ENCODE results near the gene CCDC9.
"Not testable (repeated sequence)": the region's sequence is repeated elsewhere in the genome, so short reads cannot be mapped to it uniquely, and the experiment has no call there.

The CCDC9 gene

DNA sequence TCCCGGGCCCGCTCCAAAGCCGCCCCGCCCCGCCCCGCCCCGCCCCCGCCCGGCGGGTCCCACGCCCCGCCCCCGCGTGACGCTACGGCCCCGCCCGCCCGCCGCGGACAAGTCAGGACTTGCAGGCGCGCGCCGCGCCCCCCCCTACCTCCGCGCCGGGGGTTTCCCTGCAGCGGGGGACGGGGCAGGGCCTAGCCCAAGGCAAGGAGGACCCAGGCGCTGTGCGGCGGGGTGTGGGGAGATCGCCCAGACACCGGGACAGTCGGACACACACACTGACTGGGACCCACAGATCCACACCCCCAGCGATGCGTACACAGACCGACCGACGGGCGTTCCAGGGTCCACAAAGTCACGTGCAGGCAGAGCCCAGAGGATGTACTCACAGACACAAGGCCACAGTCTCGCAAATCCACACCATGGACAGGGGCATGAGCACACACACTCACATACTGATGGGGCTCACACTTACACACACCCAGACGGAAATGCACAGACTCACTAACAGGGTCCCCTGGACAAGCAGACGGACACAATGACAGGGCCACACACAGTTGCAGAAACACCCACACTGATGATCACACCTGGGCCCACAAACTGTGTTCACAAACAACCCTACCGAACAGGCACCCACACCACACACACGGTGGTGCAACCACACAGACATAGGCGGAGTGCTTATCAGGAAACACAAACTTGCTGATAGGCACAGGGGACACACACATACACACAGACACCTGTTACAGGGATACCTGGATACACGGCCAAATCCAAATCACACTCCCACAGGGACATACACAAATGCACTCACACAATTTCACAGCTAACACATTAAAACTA is 24.9 kb upstream of the CCDC9 start:
- in situ Hi-C loops (cut with MboI; ENCODE audit: low sequenced_read_pairs) = no loop called here

DNA sequence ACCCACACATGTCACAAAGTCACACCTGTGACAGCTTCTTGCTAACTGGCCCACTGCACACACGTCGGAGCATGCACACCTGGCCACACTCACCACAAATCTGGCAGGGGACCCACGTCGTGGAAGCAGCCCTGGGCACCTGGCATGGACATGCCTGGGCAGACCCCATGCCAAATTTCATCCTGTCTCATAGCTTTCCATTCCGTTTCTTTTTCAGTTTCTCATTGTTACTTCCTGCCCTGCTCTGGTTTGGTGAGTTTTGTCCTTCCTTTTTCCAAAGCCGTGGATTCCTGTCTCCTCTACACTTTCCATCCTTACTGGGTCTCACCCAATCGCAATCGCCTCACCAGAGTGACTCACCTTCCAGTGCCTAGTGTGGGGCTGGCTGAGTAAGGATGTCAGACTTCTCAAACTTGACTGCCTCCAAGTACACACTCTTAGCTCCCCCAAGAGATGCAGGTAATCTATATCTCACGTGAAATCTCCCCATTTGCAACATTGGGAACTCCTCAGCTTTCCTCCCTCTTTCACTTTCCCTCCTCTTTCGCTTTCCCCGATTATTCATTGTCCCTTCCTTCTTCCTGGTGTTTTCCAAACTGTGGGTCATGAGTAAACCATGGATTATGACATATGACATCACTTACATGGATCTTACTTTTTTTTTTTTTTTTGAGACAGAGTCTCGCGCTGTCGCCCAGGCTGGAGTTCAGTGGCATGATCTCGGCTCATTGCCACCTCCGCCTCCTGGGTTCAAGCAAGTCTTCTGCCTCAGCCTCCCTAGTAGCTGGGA is 23.7 kb upstream of the CCDC9 start:
- in situ Hi-C loops (cut with MboI; ENCODE audit: low sequenced_read_pairs) = no loop called here

DNA sequence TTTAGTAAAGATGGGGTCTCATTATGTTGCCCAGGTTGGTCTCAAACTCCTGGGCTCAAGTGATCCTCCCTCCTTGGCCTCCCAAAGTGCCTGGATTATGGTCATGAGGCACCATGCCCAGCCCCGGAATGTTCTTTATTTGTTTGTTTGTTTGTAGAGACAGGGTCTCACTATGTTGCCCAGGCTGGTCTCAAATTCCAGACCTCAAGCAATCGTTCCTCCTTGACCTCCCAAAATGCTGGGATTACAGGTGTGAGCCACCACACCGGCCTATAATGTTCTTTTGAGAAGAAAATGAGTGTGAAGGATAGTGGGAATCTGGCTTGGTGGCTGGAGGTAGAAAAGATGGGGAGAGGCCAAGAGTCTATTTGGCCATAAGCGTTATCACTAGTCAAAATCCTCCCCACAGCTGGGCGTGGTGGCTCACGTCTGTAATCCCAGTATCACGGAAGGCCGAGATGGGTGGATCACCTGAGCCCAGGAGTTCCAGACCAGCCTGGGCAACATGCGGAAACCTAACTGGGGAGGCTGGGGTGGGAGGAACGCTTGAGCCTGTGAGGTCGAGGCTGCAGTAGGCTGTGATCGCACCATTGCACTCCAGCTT is 20.2 kb upstream of the CCDC9 start:
- in situ Hi-C loops (cut with MboI; ENCODE audit: low sequenced_read_pairs) = no loop called here

DNA sequence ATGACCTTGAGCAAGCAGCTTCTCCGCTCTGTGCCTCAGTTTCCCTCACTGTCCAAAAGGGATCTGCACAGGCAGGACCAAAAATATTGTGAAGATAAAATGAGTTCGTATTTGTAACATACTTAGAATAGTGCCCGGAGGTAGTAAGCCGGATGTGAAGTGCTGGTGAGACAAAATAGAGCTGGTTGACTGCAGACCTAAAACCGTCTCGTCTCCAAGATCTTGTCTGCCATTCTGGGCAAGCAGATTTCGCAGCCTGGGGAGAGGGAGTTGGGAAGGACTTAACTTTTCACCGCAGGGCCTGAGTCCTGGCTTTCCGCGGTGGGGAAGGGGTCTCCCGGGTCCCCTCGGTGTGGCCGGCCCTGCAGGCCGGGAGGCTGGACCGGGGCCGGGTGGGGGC is 17.2 kb upstream of the CCDC9 start:
- in situ Hi-C loops (cut with MboI; ENCODE audit: low sequenced_read_pairs) = no loop called here

DNA sequence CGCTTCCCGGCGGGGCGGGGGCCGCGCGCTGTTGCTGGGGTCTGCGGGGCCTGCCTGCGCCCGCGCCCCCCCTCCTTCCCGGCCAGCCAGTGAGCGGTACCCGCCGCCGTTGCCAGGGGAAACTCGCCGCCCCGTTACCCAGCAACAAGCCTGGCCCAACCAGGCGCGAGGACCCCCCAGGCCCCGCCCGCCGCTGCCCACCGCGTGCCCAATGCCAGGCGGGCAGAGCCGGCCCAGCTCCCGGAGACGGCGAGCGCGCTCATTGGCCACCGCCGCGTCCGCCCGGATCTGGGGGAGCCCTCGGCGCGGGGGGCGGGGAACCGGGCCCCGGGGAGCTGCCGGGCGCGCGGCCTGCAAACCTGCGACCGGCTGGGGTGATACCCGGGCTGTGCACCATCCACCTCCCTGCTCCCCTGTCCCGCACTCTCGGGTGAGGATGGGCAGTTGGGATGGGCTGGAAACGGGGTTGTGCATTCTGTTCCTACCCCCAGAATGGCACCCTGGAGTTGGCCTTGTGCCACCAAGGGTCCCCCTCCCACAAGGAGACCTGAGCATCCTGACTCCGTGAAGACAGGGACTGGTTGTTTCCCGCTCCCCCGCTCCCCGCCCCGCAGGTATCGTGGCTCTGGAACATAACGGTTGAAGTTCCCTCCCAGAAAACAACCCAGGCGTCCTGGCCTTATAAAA is 16.6 kb upstream of the CCDC9 start:
- in situ Hi-C loops (cut with MboI; ENCODE audit: low sequenced_read_pairs) = no loop called here

DNA sequence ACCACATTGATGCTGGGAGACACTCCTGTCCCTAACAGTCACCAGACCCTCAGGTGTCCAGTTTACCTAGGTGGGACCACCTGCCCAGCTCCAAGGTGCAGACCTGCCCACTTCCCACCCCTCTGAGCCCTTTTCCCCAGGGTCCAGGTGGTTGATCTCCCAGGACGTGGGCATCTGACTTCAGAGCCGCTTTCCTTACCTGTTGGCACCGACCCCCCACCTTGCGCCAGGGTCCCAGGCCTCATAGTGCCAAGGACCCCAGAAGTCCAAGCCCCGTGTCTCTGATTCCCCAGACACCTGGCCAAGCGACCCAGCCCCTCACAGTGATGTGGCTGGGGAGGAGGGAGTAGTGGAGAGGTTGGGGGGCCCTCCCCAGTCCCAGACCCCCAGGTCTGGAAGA is 15.8 kb upstream of the CCDC9 start:
- in situ Hi-C loops (cut with MboI; ENCODE audit: low sequenced_read_pairs) = no loop called here

DNA sequence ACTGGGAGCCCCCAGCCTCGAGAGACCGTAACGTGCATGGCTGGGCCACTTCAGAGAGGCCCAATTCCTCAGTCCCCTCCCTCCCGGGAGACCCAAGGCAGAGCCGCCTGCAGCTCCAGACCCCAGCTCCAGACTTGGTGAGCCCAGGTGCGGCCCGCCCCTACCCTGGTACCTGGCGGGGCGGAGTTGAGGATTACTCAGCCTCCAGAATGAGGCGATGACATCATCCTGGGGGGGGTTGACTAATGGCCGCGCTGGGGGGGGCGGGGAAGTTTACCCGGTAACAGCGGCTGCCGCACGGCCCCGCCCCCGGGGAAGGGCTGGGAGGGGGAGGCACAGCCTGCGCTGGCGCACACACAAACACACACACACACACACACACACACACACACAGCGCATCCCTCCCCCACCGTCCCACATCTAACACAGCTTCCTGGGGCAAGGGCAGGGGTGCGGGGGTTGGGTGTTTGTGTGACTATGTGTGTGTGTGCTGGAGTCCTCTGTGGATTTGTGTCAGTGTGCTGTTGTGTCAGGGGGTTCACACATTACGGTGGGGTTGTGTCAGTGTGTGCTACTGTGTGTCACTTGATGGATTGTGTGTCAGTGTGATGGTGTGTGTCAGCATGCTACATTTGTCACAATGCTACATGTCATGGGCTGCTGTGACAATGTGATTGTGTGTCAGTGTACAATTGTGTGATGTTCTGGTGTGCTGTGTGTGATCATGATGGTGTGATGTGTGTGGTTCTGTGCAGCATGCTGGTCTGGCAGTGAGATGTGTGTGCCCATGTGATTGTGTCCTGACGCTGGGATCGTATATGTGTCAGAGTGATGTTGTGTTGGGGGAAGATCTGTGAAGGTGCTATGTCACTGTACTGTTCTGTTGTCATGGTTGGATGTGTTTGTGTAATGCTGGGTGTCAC is 15.1 kb upstream of the CCDC9 start:
- in situ Hi-C loops (cut with MboI; ENCODE audit: low sequenced_read_pairs) = no loop called here

DNA sequence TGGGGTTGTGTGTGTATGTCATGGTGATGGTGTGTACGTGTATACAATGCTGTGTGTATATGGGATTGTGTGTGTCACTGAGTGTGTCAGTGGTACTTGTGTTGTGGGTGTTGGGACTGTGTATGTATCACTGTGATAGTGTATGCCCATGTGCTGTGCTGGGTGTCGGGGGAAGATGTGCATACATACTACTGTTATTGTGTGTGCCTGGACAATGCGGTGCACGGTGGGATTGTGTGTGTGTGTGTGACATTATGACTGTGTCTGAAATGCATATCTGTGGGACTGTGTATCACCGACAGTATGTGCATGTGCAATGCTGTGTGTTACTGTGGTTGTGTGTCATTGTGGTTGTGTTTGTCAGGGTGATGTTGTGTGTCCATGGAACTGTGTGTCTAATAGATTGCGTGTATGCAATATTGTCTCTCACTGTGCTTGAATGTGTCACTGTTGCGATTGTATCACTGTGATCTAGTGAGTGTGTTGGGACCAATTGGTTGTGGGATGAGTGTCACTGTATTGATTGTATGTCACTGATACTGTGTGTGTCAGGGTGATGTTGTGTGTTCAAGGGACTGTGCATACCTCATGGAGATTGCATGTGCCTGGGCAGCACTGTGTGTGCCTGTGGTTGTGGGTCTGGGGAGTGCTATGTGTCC is 14.3 kb upstream of the CCDC9 start:
- in situ Hi-C loops (cut with MboI; ENCODE audit: low sequenced_read_pairs) = no loop called here

DNA sequence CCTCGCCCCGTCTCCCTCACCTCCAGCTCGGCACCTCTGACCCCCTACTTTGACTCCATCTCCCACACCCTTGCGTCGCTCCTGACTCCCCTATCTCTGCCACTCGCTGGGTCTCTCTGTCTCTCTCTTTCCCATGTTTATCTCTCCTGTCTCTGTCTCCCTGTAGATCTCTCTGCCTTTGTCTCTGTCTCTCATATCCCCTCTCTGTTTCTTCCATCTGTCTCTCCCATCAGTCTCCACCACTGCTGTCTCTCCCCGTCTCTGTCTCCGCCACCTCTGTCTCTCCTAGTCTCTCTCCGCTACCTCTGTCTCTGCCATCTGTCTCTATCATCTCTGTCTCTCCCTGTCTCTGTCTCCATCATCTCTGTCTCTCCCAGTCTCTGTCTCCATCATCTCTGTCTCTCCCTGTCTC is 13.0 kb upstream of the CCDC9 start:
- in situ Hi-C loops (cut with MboI; ENCODE audit: low sequenced_read_pairs) = no loop called here

DNA sequence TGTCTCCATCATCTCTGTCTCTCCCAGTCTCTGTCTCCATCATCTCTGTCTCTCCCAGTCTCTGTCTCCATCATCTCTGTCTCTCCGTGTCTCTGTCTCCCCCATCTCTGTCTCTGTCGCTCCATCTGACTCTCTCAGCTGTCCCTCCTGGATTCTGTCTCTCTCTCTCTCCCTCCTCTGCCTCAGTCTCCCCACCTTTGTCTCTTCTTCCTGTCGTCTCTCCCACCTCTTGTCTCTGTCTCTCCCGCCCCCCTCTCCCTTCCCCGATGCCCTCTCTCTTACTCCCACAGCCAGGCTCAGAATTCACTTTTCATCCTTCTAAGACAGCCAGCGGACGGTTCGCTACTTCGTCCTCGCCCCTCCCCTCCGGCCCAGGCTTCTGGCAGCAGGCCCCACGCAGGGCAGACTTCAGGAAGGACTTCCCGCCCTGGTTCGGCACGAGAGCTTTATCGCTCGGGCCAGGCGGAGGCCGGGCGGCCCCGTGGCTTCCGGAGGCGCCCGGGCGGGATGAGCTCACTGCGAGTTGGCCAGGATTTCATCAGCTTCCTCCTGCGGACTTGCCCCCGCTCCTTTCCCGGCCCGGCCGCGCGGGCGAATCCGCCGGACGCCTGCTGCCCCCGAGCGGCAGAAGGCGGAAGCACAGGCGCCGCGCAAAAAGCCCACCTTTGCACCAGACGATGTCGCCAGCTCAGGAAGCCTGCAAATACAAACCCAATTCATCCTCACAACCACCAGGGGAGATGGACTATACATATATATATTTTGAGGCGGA is 12.4 kb upstream of the CCDC9 start:
- in situ Hi-C loops (cut with MboI; ENCODE audit: low sequenced_read_pairs) = no loop called here

DNA sequence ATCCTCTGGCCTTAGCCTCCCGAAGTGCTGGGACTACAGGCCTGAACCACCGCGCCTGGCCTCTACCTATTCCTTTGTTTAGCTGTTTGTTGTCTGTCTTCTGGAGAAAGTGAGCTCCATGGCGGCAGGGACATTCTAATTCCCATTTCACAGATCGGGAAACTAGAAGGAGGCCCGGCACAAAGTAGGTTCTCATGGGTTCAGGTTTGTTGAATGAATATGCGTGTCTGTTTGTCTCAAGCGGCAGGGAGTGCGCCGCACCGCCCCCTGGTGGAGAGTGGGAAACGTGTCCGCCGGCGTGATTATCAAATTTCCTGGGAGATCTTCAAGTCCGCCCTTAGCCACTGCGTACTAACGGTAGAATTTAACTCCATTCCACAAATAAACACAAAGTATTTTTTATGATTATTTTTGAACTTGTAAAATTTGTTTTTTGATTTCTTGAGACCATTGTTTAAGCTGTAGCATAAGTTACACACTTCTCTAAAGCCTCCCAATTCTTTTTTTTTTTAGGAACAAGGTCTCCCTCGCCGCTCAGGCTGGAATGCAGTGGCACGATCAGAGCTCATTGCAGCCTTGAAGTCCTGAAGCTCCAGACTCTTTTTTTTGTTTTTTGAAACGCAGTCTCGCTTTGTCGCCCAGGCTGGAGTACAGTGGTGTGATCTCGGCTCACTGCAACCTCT is 8.9 kb upstream of the CCDC9 start:
- in situ Hi-C loops (cut with MboI; ENCODE audit: low sequenced_read_pairs) = no loop called here

DNA sequence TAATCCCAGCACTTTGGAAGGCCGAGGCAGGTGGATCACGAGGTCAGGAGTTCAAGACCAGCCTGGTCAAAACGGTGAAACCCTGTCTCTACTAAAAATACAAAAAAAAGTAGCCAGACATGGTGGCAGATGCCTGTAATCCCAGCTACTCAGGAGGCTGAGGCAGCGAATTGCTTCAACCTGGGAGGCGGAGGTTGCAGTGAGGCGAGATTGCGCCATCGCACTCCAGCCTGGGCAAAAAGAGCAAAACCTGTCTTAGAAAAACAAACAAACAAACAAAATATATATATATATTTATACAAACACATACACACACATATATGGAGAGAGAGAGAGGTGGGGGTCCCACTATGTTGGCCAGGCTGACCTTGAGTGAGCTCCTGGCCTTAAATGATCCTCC is 3.3 kb upstream of the CCDC9 start:
- in situ Hi-C loops (cut with MboI; ENCODE audit: low sequenced_read_pairs) = not testable (repeated sequence)

DNA sequence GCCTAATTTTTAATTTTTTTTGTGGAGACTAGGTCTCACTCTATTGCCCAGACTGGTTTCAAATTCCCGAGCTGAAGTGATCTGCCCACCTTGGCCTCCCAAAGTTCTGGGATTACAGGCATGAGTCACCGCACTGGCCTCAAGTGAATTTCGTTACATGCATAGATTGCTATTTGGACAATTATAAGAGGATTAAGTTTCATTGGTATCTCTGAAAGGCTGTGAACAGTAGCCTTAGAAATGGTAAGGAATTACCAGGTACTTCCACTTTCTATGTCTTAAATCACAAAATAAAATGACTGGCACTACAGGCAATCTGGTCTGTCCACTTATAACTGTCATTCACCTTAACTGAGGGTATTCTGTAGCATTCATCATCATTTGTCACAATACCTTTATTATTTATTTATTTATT is 2.9 kb upstream of the CCDC9 start:
- in situ Hi-C loops (cut with MboI; ENCODE audit: low sequenced_read_pairs) = no loop called here

DNA sequence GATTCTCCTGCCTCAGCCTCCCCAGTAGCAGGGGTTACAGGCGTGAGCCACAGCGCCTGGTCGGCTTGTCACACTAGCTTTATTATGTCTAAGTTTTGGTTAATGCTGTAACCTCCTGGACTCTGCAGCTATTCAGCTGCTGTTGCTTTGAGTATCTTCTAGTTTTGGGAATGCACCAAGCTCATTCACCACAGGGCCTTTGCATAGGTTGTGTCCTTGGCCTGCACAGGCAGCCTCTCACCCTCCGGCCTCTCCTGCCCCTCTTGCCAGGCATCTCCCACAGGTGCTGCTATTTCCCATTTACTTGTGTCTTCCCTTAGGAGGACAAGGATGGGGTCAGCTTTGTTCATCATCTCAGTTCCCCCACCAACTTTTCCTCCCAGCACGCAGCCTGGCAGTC is 2.4 kb upstream of the CCDC9 start:
- in situ Hi-C loops (cut with MboI; ENCODE audit: low sequenced_read_pairs) = no loop called here

DNA sequence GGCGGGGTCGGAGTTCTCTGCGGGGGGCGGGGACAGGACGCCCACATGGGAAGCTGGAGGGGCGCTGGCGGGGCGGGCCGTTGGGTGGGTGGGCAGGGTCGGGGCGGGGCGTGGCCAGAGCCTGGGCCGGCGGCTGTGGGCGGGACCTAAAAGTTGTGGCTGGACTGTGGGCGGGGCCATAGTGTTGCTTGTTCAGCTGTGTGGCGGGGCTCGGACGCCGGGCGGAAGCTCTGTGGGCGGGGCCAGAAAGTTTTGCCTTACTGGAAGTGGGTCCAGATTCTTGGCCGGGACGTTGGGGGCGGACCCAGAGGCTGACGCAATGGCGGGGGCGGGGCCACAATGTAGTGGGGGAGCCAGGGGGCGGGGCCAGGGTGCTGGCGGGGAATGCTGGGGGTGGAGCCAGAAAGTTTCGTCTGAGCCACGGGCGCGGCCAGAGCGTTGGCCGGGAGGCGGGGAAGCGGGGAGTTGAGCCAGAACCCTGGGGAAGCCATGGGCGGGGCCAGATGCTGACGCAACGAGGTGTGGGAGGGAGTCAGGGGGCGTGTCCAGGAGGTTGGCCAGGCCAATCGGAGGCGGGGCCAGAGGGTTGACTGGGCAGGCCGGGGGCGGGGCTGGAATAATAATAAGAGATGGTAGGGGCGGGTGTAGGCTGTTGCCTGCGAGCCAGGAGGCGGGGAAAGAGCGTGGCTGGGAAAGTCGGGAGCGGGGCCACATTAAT is 527 bp downstream of the CCDC9 start:
- in situ Hi-C loops (cut with MboI; ENCODE audit: low sequenced_read_pairs) = no loop called here

DNA sequence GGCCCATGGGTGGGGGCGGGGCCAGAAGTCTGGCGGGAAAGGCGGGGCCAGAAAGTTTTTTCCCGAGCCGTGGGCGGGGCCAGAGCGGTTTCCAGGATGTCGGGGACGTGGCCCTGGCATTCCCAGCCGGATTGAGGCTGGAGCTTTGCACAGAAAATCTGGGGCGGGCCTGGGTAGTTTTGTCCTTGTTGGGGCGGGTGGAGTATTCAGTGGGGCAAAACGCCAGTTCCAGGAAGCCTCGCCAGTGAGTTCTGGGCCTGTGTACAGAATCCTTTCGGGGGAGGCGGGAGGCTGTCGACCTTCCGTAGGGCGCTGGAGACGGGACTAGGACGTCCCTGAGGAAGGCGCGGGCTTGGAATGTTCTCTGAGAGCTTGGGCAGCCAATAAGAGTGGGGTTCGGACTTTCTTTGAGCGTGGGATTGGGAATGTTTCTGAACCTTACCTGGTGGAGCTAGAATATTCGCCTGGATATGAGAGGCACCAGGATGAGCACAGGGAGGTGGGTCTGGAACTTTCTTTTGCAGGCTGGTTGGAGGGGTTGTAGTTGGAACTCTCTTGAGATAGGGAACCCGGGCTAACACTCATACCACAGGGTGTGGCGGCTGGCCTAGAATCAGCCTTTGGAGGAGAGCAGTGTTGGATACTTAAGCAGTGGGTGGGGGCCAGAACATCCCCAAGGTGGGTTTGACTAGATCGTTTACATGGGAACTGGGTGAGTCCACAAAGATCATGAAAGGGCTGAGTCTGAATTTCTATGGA is 1.3 kb downstream of the CCDC9 start:
- in situ Hi-C loops (cut with MboI; ENCODE audit: low sequenced_read_pairs) = no loop called here

DNA sequence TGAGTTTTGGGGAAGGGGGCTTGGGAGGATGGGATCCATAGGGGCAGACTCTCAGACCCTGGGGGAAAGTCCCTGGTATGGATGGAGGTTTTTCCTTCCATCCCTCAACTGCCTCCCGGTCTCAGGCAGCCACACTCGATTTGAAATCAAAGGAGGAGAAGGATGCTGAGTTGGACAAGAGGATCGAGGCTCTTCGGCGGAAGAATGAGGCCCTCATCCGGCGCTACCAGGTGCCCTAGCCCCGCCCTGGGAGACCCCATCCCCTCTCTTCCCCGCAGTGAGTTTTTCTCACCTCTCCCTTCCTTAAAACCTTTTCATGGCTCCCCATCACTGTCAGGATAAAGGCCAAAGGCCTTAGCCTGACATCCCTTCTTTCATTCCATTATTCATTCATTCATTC is 2.1 kb downstream of the CCDC9 start:
- in situ Hi-C loops (cut with MboI; ENCODE audit: low sequenced_read_pairs) = no loop called here

Measured in HL-60/S4 treated with phorbol 12-myristate 13-acetate at 8.2 ng/mL for 4 days and 3 days (cell line).